Measurements from ENCODE around the gene NDST3. TPM values are rescaled to one million over a fixed set of nuclear protein-coding genes. Genes with fewer than 3 reads are reported as not detected.

The NDST3 gene
- 0.18 and 0.24 TPM in 2 replicates for total RNA-seq
- polyA plus RNA-seq, result 0.07 TPM in 1 of 2 replicates, not detected in the other

DNA sequence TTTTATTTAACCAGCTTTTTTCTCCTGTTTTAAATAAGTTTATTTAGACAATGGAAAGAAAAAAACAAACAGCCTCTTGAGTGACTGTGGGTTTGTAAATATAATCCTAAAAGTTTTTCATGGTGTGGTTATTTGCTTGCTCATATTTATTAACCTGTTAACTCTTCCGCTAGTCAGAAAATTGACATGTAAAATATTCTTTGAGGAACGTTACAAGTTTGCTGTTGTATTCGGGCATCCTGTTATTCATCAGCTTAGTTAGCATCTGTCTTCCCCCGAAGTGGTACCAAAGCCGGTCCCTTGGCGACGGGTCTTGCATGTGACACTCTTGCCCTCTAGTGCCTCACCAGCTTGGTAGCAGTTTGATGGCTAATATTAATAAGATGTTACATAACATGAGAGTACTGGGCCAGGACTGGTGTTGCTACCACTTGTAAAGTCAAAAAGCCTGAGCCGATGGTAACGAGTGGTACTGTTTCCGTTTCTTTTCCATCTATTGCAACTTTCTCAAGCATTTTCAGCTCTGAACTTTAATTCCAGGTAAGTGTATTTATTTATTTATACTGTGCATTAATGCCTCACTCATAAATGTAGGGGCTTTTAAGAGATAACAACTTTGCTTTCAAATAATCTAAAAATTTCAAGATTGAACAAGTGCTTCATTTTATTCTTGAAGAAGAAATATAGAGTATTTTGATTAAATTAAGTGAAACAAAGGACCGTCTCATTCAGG is at the start of gene NDST3:
Gene NDST3 (plus strand): TSS at position 434 of the 733 bp plus-strand sequence. CDS start 19,425 bp downstream, outside the sequence.
- peaks cover 16% of the 10 kb centered on the region for H3K27me3 ChIP-seq
- H3K36me3 ChIP-seq, result no peaks in the 10 kb centered on the region
- peak within 1 kb of the TSS; percentile 56 for H3K4me3 ChIP-seq
- peak; percentile 55 to 87 for DNase-seq (ENCODE audit: low read depth in 1 of 2, low spot score in 1 of 2)
- H3K4me1 ChIP-seq (ENCODE audit: low read depth), result no peaks in the 10 kb centered on the region
- TF ChIP-seq, protein P1, sequence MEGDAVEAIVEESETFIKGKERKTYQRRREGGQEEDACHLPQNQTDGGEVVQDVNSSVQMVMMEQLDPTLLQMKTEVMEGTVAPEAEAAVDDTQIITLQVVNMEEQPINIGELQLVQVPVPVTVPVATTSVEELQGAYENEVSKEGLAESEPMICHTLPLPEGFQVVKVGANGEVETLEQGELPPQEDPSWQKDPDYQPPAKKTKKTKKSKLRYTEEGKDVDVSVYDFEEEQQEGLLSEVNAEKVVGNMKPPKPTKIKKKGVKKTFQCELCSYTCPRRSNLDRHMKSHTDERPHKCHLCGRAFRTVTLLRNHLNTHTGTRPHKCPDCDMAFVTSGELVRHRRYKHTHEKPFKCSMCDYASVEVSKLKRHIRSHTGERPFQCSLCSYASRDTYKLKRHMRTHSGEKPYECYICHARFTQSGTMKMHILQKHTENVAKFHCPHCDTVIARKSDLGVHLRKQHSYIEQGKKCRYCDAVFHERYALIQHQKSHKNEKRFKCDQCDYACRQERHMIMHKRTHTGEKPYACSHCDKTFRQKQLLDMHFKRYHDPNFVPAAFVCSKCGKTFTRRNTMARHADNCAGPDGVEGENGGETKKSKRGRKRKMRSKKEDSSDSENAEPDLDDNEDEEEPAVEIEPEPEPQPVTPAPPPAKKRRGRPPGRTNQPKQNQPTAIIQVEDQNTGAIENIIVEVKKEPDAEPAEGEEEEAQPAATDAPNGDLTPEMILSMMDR (IDR thresholded peaks at IDR 0.05; ENCODE audit: low read depth, low read length), result peak; percentile 23
- H3K27ac ChIP-seq, result no peak within 1 kb of the TSS
- no peaks in the 10 kb centered on the region for H3K9me3 ChIP-seq (ENCODE audit: low read depth)

GRCh38 chr4:117986321-117986720 is 48.0 kb upstream of the NDST3 start:
- Histone ChIP-seq H3K36me3 (no peaks in the 10 kb centered on the region), H3K4me3 (no peak overlapping the region), H3K4me1 (ENCODE audit: low read depth) (no peaks in the 10 kb centered on the region), H3K9me3 (ENCODE audit: low read depth) (no peaks in the 10 kb centered on the region), H3K27me3 (no peaks in the 10 kb centered on the region), H3K27ac (no peak overlapping the region)
- TF ChIP-seq, protein P1 (IDR thresholded peaks at IDR 0.05; ENCODE audit: low read depth, low read length), result no peak
- DNase-seq (ENCODE audit: low read depth in 1 of 2, low spot score in 1 of 2), result no peak

- peak in 1 of 2 donors; percentile 4 for DNase-seq (ENCODE audit: low read depth in 1 of 2, low spot score in 1 of 2)
- no peaks in the 10 kb centered on the region for H3K4me1 ChIP-seq (ENCODE audit: low read depth)
- TF ChIP-seq, protein P1 (IDR thresholded peaks at IDR 0.05; ENCODE audit: low read depth, low read length), result no peak
- H3K36me3 ChIP-seq, result no peaks in the 10 kb centered on the region
- no peak overlapping the region for H3K4me3 ChIP-seq
- H3K27me3 ChIP-seq, result no peaks in the 10 kb centered on the region
- H3K27ac ChIP-seq, result no peak overlapping the region
- H3K9me3 ChIP-seq (ENCODE audit: low read depth), result no peaks in the 10 kb centered on the region
Measured at GRCh38 chr4:117987464-117987863, 46.8 kb upstream of the NDST3 start.

GRCh38 chr4:117996891-117997290 is 37.4 kb upstream of the NDST3 start:
- no peak for DNase-seq (ENCODE audit: low read depth in 1 of 2, low spot score in 1 of 2)
- Histone ChIP-seq H3K4me3 (no peak overlapping the region), H3K9me3 (ENCODE audit: low read depth) (no peaks in the 10 kb centered on the region), H3K4me1 (ENCODE audit: low read depth) (no peaks in the 10 kb centered on the region), H3K27me3 (no peaks in the 10 kb centered on the region), H3K36me3 (no peaks in the 10 kb centered on the region), H3K27ac (no peak overlapping the region)
- TF ChIP-seq, protein P1 (IDR thresholded peaks at IDR 0.05; ENCODE audit: low read depth, low read length), result no peak

DNA sequence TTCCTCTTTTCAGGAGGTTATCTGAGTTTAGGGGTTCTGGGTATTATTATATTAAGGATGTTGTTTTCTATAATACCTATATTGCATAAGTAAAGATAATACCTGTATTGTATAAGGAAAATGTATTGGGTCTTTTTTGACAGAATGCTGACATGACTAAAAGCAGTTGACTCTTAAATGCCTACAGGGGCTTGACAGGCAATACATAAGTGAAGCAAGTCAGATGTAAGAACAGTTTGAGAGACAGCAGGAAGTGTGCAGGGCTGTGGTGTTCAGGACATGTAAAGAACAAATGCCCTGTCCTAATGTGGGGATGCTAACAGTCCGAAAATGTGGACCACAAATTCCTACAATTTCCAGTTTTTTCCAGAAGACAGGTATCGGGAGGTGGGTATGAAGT is 30.2 kb upstream of the NDST3 start:
- Histone ChIP-seq H3K4me1 (ENCODE audit: low read depth) (no peaks in the 10 kb centered on the region), H3K27me3 (no peaks in the 10 kb centered on the region), H3K36me3 (no peaks in the 10 kb centered on the region), H3K9me3 (ENCODE audit: low read depth) (no peaks in the 10 kb centered on the region), H3K4me3 (no peak overlapping the region), H3K27ac (no peak overlapping the region)
- no peak for DNase-seq (ENCODE audit: low read depth in 1 of 2, low spot score in 1 of 2)
- TF ChIP-seq, protein P1 (IDR thresholded peaks at IDR 0.05; ENCODE audit: low read depth, low read length), result no peak

Data from cardiac muscle cell (in vitro differentiated cells and primary cell).